GM13976 (cell line): ENCODE results near the gene RGPD8.
A peak's percentile ranks its signal among the peaks of the same experiment; 100 is the strongest.

Source experiments
- DNase-seq: peaks from one replicate; pipeline ENCODE4 v3.0.0; 2012; ENCODE audit warnings: low spot score
- in situ Hi-C: fragments of 300-500 bp; cut with MboI; formaldehyde crosslinking; loops from one replicate; pipeline ENCODE4 v1.12.0; 2022; ENCODE audit warnings: low sequenced_read_pairs, mixed read lengths, inconsistent platforms; ENCODE audit not compliant: unreplicated experiment
- TF ChIP-seq, protein P1 (sequence below): IDR thresholded peaks from 2 replicates; pipeline ENCODE4 v1.5.1; 2012; ENCODE audit warnings: borderline replicate concordance, mild to moderate bottlenecking; ENCODE audit not compliant: insufficient read depth; ENCODE audit errors: extremely low read depth, missing control alignments, control extremely low read depth

RGPD8 gene

DNA sequence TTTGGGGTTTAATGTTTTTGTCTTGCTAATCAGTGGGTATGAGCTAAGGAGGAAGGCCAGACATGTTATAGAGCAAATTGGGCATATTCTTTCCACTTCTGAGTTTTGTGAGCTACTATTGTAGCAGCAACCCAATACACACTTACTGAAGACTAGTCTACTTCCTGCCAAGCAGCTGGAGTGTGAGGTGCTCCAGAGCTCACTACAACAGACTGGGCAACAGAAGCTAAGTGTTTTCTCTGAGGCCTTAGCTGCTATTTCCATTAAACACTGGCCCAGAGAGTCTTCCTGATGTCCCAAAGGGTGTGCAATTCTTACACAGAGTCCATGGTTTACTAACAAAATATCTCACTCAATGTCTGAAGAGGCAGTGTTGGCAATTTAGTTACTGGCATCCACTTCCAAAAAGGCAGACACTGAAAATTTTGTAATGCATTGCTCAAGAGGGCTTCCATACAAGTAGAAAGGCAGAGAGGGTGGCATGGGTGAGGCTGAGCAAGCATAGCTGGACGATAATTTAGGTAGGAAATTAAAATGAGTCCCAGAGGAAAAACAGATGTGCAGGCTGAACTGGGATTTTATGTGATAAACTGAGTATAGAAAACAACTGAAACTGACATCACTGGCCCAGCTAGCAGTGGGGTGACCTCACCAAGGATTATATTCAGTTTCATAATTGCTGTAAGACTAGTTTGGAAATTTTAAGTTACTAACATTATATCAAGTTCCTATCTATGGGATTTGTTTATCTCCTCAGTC is 89.4 kb downstream of the RGPD8 start:
- DNase-seq, result peak; percentile 42
- TF ChIP-seq, protein P1, sequence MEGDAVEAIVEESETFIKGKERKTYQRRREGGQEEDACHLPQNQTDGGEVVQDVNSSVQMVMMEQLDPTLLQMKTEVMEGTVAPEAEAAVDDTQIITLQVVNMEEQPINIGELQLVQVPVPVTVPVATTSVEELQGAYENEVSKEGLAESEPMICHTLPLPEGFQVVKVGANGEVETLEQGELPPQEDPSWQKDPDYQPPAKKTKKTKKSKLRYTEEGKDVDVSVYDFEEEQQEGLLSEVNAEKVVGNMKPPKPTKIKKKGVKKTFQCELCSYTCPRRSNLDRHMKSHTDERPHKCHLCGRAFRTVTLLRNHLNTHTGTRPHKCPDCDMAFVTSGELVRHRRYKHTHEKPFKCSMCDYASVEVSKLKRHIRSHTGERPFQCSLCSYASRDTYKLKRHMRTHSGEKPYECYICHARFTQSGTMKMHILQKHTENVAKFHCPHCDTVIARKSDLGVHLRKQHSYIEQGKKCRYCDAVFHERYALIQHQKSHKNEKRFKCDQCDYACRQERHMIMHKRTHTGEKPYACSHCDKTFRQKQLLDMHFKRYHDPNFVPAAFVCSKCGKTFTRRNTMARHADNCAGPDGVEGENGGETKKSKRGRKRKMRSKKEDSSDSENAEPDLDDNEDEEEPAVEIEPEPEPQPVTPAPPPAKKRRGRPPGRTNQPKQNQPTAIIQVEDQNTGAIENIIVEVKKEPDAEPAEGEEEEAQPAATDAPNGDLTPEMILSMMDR, result no peak
- in situ Hi-C loops, result no loop called here

DNA sequence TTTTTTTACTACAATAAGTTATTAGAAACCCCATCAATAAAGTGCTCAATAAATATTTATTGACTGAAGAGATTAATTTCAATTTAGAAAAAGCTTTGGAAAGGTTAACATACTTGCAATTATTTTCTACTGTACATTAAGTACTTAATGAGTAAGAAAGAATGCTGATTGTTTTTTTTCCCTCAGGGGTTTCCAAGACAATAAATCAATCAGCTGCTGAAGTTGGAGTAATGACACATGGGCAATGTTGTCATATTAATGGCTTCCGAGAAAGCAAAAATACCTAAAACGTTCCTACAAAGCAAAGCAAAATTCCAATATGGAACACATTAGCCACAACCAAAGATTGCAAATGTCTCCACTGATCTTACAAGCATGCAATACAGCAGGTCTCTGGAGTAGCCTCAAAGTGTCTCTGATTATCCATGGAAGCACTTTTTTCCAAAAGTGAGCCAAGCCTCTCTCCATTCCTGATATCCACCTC is 91.3 kb downstream of the RGPD8 start:
- in situ Hi-C loops, result no loop called here
- TF ChIP-seq, protein P1, result no peak
- DNase-seq, result no peak

DNA sequence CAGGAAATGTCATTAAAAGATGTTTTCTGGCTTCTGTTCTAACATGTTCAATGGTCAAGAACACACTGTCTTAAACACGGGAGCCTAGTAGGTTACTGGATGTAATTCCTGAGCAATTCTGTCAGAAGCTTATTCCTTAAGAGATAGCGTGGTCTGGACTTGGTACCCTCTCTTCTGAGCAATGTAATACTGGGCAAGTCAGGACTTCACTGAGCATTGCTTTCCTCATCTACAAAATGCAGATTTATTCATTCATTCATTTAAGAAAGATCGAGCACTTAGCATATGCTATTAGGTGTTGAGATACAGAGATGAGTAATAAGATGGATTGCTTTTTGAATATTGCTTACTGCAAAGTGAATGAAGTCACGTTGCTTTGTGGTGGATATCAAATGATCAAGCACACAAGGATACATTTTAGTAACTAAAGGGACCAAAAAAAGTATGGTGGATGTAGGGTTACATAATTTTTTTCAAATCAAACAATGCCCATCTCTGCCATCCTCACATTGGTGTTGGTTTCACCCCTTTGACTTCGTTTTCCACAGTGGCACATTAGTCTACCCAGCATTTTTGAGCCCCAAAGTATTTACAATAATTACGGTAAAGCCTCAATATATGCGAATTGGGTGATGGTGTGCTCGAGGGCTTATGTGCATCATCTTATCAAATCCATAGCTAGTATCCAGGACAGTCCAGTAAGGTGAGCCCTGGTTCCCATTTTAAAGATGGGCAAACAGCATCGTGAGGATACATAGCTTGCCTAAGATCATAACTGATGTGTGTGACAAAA is 92.8 kb downstream of the RGPD8 start:
- in situ Hi-C loops, result no loop called here
- TF ChIP-seq, protein P1, result no peak
- DNase-seq, result no peak

GRCh38 chr2:112339986-112340385 is 93.5 kb downstream of the RGPD8 start:
- DNase-seq, result no peak
- in situ Hi-C loops, result no loop called here
- TF ChIP-seq, protein P1, result no peak

DNA sequence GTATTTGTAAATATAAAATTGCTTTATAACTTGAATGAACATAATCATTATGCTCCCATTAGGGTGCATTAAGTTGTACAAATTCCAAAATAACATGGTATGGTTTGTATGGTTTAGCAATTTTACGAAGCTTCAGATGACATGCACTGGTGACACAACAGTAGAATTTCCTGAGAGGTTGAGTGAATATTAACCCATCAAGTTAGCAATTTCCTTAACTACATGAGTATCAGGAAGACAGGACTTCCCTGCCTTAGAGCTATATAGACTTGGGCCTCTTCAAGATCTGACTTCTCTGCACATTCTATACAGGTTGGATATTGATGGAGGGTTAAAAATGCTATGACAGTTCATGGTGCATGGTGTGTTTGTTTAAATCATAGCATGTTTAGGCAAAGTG is 97.8 kb downstream of the RGPD8 start:
- DNase-seq, result no peak
- in situ Hi-C loops, result no loop called here
- TF ChIP-seq, protein P1, result no peak

GRCh38 chr2:112332123-112332696 is 101.2 kb downstream of the RGPD8 start:
- no peak for DNase-seq
- TF ChIP-seq, protein P1, result no peak
- in situ Hi-C loops, result no loop called here
